ENCODE results near the gene KIF21A.
A peak's percentile ranks its signal among the peaks of the same experiment; 100 is the strongest.
"Not testable (repeated sequence)": the region's sequence is repeated elsewhere in the genome, so short reads cannot be mapped to it uniquely, and the experiment has no call there.

KIF21A gene

DNA sequence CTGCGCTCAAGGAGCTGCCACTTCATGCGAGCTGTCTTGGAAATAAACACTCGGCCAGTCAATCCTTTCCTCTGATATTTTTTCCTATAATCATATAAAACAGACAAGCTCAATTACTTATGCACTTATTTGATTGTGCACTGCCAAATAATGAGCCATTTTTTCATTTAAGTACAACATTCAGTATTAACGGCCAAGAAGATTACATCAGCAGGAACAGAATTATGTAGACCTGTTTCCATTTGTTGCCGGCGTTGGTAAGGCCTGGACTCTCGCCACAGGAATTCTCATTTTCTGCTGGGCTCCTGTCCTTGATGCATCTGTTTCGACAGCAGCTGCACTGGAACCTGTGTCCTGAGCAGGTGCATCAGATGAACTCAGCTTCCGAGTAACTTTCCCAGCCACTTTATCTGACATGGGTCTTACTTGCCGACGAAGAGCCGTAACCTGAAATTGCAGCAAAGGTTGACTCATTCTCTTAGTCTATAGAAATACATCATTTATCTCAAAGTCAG lies 110.2 kb downstream of the KIF21A start:
- DNase-seq, result no peak

DNA sequence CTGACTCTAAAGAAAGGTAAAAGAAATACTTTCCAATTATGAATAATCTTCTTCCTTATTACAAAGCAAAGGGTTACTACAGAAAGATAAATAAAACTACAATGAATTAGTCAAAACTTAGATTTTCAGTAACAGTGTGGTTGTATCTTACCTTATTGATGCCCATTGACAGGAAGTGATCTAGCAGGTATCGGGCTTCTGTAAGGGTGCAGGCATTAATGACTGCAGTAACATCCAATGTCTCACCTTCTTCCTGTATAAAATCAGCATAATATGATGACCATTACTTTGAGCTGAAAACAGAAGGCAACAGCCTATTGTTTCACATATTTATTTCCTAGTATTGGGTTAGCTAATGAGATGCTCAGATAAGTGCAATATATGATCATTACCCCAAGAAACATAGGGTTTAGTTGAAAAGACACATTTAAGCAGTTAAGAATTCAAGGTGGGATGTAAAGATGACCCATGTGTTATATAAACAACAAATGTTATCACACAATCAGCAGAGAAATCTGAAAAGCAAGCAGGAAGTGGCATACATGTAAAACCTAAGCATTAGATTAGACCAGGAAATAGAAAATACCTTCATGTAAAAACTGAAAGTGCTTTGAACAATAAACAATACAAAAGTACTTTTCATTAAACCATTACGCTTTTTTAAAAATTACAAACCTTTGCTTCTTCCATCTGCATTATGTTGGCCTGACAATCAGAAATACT lies 111.2 kb downstream of the KIF21A start:
- DNase-seq, result peak; percentile 46

DNA sequence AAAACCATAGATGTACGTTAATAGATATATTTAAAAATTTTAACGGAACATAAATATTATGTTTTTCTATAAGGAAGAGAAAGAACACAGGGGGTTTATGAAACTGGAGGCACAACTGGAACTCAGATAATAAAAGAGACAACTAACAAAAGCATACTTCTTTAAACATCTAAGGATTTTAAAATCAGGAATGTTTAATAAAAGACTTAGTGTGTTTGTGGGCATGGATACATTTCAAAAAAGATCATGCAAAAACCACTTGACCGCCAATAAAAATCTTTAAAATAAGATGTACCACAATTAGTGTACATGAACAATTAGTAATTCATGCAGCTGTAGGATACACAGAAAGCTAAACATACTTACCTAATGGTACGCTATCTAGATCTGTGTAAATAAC lies 113.0 kb downstream of the KIF21A start:
- DNase-seq, result no peak

DNA sequence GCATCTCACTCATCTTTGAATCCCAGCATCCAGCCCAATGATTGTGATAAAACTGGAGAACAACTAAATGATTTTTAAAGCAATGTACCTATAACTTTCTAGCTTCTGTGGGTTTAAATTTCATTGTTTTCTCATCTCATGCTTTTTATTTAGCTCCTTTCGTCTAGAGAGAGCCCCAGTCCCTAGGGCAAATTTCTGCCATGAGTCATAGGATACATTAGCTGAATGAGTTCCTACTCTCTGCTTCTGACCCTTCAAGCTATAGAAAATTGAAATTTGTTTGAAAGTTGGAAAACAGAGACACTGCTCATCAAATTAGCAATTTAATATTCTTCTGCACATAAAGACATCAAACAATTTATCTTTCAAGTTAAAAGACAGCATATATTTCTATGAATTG lies 113.9 kb downstream of the KIF21A start:
- DNase-seq, result no peak

DNA sequence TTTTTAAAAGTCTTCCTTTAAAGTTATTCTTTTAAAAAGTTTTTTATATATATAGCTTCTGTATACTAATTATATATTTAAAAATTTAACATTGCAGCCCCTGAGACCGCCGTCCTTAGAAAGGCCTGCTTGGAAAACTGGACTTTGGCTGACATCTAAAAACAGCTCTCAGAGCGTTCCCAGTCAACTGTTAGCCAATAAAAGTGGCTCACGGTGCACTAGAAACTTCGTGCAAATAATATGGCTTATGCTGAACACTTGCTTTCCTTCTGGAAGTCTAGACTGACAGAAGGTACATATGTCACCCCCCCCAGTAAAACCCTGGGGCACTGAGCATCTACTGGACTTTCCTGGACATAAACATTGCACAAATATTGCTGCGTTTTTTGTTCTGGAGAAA lies 115.0 kb downstream of the KIF21A start:
- DNase-seq, result no peak

DNA sequence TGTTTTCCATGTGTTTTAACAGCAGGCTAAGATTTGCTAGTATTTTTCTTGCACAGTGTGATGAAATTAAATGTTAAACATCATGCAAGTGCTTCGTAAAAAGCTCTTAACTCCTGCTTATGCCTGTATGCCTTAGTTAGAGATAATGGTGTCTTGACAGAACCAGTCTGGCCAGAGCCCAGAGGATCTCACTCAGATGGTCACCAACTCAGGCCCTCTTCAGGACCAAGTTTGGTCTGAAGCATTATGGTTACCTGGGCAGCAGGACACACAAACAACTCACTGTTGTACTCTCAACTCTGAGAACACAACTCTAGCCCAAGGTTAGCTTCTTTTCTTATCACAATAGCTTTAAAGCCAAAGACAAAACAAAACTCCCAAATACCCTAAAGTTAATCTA lies 115.4 kb downstream of the KIF21A start:
- no peak for DNase-seq

DNA sequence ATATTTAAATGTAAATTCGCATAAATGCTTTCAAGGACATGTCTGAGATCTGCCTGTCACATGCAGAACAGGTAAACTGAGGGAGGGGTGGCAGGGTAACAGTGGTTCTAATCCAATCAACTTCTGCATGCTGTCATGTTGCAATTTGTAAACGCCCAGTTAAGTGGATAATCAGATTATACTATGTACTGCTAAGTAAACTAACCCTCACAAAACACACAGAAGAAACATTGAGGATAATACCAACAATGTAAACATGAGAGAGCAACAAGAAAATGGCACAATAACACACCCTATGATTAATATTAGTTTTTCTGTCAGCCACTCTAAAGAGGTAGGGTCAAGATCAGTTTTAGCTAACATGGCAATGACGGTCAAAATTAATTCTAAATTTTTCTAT lies 123.7 kb downstream of the KIF21A start:
- no peak for DNase-seq

DNA sequence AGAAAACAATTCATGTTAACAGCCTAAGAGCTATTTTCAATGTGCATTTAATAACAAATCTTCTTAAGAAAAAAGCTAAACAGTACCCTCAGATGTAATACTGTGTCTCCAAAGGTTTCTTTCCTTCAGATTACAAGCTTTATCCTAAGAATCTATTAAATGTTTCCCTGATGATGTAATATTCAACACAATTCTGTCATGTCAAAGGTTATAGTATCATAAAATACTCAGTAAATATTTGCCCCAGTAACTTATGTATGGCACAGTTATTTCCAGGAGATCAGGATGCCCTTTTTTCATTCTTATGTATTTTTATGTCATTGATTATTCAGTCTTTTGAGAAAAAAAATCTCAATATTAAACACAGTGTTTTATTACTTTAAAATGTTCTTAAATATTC lies 128.4 kb downstream of the KIF21A start:
- no peak for DNase-seq

DNA sequence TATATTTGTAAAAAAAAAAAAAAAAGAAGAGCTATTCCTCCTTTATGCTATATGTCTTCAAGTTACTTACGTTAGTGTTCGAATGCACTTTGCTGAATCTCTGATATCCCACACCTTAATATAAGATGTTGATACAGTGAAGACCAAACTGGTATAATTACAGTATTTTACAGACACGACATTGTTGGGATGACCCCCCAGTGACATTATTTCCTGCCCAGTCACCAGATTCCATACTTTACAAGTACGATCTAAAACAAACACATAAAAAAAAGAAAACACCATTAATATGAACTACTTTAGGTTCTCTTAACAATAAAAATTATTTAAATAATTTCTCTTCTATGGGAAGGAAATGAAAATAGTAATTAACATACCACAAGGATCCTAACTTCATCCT lies 133.4 kb downstream of the KIF21A start:
- DNase-seq, result no peak

DNA sequence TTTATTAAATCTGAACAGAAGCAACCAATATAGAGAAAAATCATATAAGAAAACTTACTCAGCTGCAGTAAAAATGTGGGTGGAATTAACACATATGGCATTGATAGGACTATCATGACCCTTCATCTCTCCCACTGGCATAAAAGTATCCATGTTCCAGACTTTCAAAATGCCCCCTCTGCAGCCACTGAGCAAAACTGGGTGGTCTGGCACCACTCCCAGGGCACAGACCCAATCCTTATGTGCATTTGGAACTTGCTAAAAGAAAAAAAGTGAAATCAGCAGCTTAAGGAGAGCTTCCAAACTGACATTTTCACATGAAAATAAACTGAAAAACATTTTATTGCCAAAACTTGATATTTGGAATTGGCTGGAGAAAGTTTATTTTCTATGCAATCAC lies 141.5 kb downstream of the KIF21A start:
- no peak for DNase-seq

DNA sequence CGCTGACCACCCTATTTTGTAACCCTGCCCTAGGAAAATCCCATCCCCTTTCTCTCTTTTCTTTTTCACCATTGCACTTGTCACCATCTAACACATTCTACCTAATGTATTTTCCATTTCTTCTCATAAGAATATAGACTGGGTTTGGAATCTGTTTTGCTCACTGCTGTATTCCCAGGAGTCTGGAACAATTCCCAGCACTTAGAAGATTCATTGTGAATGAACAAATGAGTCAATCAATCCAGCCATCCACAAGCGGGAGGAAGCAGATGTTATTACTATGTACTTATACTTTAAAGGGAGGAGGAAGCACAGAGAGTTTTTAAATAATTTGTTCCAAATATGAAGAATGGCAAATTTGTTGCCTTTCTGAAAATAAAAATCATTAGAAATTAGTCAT lies 142.1 kb downstream of the KIF21A start:
- no peak for DNase-seq

DNA sequence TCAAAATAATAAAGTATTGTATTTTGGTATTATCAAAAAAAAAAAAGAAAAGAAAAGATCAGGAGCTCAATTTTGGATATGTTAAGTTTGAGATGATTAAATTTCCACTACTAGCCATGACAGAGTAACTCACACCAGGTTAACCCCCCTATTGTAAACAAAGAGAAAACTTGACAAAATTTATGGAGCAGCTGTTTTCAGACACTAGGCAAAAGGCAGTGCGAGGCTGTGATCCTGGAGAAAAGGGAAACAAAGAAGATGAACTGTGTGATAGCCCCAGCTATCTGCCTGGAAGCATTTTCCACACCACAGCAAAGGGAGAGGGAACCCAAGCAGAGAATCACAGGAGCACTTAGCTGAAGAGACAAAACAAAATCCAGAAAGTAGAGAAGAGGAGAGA lies 145.0 kb downstream of the KIF21A start:
- DNase-seq, result no peak

DNA sequence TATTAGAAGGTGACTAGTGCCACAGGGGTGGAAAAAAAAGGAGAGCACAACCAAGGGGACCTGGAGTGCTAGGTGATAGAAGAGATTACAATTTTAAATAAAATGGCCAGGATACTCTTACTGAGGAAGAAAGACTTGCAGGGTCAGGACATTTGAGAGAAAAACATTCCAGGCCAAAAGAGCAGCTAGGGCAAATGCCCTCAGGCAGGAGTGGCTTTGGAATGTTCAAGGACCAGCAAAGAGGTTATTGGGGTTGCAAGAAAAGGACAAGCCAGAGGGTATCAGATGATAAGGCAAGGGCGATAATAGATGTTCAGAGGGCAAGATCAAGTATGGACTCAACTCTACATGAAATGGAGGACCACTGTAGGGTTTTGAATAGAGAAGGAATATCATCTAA lies 146.4 kb downstream of the KIF21A start:
- no peak for DNase-seq

DNA sequence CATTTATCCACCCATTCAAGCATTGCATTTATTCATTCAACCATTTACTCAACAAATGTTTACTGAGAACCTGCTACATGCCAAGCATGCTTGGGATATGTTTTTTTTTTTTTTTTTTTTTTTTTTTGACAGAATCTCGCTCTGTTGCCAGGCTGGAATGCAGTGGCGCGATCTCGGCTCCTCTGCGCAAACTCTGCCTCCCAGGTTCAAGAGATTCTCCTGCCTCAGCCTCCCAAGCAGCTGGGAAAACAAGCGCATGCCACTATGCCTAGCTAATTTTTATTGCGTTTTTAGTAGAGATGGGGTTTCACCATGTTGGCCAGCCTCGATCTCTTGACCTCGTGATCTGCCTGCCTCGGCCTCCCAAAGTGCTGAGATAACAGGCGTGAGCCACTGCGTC lies 147.3 kb downstream of the KIF21A start:
- not testable (repeated sequence) for DNase-seq

DNA sequence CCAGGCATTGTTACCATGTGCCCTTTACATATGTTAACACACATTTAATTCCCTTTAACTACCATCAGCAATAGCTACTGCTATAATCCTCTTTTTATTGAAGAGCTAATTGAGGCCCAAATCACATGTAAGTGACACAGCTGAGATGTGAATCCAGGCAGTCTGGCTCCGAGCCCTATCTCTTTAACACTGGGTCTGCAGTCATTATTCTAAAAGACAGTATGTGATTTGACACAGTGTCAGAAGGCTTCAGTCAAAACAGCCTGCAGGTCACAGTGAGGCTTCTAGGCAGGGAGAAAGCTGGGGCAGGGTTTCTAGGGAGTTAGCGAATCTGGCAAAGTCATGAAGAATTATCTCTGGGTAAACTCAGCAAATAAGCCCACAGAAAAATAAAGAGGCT lies 148.2 kb downstream of the KIF21A start:
- DNase-seq, result no peak

DNA sequence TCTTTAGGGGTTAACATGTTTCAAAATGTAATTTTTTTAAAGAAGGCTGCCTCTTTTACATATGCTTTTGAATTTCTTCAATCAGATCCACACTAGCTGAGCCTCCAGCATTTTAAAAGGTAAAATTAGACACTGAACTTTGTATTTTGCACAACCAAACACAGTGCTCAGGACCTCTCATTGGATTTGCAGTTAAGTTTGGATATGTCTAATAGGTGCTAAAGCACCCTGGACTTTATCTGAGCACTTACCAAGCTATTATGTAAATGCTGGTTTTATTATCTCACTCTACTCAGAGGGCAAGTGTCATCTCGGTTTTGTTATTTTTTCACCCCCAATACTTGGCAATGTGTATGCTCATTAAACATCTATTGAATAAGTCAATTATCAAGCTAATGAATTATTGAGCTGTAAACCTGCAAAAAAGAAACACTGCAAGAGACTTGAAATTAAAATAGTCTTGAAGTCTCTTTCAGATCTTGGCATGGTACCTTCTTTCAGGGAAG lies 150.7 kb downstream of the KIF21A start:
- DNase-seq, result no peak

DNA sequence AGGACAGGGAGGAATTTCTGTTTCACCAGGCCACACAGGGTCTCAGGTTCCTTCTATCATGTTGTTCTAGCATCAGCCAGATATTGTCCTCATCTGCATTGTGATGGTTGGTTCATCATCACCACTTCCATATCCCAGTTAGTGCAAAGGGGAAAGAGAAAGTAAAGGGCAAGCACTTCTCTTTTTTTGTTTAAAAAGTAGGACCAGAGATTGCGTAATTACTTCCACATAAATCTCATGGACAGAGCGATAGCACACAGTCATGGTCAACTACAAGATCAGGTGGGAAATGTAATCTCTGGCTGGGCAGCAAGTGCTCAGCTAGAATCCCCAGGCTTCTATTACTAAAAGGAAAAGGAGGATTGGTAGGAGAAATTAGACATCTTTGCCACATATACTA lies 155.1 kb downstream of the KIF21A start:
- DNase-seq, result no peak

DNA sequence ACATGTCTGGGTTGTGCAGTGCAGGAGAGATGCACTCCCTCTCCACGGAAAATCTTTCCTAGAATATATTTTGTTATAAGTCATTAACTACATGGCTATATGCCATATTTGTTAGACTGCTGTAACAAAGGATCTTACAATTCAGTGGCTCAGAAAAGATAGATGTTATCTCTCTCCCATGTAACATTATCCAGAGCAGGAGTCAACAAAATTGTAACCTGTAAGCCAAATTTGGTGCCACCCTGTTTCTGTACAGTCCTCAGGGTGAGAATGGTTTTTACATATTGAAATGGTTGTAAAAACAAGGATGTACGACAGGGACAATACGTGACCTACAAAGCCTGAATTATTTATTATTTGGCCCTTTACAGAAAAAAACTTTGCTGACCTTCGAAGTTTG lies 155.5 kb downstream of the KIF21A start:
- no peak for DNase-seq

DNA sequence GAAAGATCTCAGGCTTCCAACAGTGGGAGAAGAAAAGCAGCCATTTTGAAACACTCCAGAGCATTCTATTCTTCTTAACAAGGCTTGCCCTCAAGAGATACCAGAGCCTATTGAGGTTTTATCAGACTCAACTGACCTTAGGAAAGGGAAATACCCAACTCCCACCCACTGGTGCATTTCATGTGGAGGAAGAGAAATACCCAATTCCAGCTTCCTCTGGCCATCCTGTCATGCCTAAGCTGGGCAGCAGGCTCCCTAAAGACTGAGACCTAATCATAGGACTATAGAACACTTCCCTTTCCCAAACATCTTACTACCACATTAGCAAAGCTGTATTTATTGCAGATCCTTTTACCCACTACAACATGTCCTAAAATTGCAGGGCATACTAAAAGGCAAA lies 164.5 kb downstream of the KIF21A start:
- DNase-seq, result no peak

DNA sequence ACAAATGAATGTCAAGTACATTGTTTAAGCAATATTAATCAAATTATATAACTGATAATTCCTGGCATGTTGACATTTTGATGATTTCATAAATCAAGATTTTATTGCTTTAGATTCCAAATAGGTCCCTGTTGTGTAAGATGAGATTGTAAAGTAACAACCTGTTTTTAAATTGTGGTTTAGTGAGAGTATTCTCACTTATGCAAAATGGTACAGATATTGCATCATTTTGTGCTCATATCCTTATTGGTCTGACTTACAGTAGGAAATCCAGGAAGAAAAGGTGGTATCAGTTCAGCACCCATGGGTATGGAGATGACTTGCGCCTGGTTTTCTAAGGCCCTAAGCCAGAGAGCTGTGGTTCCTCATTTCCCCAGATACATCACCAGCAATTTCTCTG lies 165.5 kb downstream of the KIF21A start:
- DNase-seq, result no peak

DNA sequence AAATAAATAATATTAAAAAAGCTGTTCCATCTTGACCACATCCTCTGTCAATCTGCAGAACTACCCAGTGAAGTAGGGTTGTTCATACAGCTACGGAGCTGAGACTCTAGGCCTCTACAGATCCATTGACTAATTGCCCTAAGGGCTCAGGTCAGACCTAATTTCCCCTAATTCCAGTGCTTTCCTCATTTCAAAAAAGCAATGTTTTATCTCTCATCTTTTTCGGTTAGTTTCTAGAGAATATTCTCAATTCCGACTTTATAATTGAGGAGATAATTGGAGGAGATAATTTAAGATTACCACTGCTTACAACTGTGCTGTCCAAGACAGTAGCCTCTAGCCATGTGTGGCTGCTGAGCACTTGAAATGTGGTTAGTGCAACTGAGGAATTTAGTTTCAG lies 167.1 kb downstream of the KIF21A start:
- DNase-seq, result no peak

DNA sequence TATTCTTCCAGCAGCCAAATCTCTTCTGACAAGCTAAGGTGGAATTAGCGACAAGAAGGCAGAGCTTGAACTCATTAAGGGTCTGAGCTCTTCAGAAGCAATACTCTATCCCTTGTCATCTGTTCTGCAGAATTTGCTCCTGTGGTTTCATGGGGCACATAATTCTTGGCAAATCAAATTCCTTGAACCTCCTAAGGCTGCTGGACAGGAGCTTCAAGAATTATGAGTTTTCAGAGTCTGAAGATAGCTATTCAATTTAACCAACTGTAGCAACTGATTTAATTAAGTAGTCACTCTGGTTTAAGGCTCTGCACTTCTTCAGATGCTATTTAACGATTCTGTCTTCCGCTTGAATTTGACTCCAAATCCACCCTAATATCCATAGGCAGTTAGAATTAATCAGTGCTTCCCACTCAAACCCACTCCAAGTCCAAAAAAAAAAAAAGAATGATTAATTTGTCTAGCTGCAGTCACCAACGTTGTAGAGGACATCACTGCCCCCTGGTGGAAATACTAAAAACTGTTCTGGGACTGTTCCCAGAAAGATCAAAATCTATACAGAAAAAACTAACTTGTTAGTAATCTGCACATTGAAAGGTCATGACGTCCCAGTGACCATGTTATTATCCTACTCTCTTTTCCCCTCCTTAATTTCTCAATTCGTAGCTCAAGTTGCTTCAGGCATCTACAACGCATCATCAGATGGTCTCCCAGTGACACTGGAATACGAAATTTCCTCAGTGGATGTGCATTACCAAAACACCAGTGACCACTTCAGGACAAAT lies 169.9 kb downstream of the KIF21A start:
- peak; percentile 46 for DNase-seq

DNA sequence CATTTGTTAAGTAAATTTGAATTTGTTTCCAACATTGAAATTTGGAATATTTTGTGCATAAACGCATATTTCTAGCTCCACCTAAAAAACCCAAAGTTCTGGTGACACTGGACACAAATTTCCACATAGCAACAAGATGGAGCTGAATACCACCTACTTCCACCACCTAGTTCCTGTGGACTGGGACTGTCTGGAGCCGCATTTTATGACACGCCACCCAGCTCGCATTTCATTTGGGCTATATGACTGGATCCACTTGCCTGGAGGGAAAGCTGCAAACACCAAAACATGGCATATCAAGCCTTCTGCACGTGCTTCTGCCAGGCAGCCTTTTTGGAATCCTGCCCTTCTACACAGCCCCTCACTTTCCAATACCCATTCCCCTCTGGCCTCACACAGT lies 173.4 kb downstream of the KIF21A start:
- DNase-seq, result no peak

DNA sequence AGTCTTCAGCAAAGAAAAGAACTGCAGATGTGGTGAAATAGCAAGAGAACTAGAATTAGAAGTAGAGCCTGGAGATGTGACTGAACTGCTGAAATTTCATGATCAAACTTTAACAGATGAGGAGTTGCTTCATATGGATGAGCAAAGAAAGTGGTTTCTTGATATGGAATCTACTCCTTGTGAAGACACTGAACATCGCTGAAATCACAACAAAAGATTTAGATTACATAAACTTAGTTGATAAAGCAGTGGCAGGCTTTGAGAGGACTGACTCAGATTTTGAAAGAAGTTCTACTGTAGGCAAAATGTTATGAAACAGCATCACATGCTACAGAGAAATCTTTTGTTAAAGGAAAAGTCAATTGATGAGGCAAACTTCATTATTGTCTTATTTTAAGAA lies 175.0 kb downstream of the KIF21A start:
- DNase-seq, result no peak
